ENCODE results near the gene ITGB3BP. TPM values are rescaled to one million over a fixed set of nuclear protein-coding genes. Genes with fewer than 3 reads are reported as not detected.
"Not testable (repeated sequence)": the region's sequence is repeated elsewhere in the genome, so short reads cannot be mapped to it uniquely, and the experiment has no call there.

The ITGB3BP gene
- 48.6 and 51.5 TPM in 2 replicates for total RNA-seq (2014; rRNA removed; shearing (Covaris generic))
- 20.9 and 28.0 TPM in 2 replicates for polyA plus RNA-seq (2015; cell fraction: cytosol; rRNA removed)
- 75.0 and 89.5 TPM in 2 replicates for polyA plus RNA-seq (2015; cell fraction: nucleus; rRNA removed)

- DNase-seq (ENCODE audit: low read depth, low spot score) = peak; percentile 94
- in situ Hi-C loops (cut with HindIII; ENCODE audit: low pct_unique_long_range_greater_than_20kb, low sequenced_read_pairs) = no loop called here
Measured at GRCh38 chr1:63522891-63523728, at the start of gene ITGB3BP, which contains the start of gene EFCAB7. Gene ITGB3BP, minus strand, starts transcription at chr1:63523225. Its CDS starts 92 bp downstream, at chr1:63523133. Gene EFCAB7, plus strand, starts transcription at chr1:63523525. Its CDS starts 2,048 bp downstream, at chr1:63525573.

GRCh38 chr1:63572686-63573085, 49.7 kb upstream of the ITGB3BP start:
- DNase-seq (ENCODE audit: low read depth, low spot score); in situ Hi-C loops (cut with HindIII; ENCODE audit: low pct_unique_long_range_greater_than_20kb, low sequenced_read_pairs): not testable (repeated sequence)

DNA sequence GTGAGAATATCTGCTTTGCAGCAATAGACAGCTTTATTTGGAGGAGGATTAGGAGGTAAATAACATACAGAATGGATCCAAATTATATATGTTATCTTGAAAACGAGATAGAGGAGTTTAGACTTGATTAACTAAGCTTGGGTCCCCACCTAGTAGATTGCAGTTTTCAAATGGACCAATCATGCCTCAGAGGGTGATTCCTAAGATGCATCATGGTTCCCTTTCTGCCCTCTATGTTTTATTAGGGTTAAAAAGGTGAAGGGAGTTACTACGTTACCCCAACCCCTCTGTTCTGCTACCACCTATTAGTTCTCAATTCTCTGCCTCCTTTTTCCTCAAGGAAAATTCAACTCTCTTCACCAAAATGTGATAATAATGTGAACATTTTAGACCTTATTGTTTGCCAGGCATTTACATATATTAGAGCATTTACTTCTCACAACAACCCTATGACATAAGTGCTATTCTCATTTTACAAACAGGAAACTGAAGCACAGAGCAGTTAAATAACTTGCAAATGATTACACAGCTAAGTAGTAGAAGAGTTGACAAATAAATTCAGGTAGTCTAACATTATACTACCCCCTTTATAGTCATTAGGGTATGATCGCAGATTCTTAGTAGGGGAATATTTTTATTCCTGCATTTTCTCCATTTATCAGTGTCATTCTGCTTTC, 46.8 kb upstream of the ITGB3BP start:
- DNase-seq (ENCODE audit: low read depth, low spot score) = no peak
- in situ Hi-C loops (cut with HindIII; ENCODE audit: low pct_unique_long_range_greater_than_20kb, low sequenced_read_pairs) = no loop called here

DNA sequence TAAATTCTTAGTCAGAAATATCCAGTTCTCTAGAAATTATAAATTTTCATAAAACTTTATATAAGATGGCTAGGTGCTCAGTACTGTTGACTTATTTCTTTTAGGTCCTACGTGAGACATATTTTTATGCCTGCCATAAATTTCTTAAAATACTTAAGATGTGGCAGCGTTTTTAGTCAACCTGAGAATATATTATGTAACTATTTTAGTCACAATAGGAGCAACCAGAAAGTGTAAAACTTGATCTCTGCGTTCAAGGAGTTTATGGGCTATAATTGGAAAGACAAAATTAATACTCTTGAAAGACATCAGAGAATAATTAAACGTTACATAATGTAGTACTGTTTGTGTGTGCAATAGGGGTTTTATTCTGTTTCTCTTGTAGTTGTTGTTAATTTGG, 46.0 kb upstream of the ITGB3BP start:
- no peak for DNase-seq (ENCODE audit: low read depth, low spot score)
- in situ Hi-C loops (cut with HindIII; ENCODE audit: low pct_unique_long_range_greater_than_20kb, low sequenced_read_pairs) = no loop called here

GRCh38 chr1:63563745-63564144, 40.7 kb upstream of the ITGB3BP start:
- no peak for DNase-seq (ENCODE audit: low read depth, low spot score)
- in situ Hi-C loops (cut with HindIII; ENCODE audit: low pct_unique_long_range_greater_than_20kb, low sequenced_read_pairs) = no loop called here

- in situ Hi-C loops (cut with HindIII; ENCODE audit: low pct_unique_long_range_greater_than_20kb, low sequenced_read_pairs) = no loop called here
- no peak for DNase-seq (ENCODE audit: low read depth, low spot score)
Measured at GRCh38 chr1:63559357-63559756, 36.3 kb upstream of the ITGB3BP start.

DNA sequence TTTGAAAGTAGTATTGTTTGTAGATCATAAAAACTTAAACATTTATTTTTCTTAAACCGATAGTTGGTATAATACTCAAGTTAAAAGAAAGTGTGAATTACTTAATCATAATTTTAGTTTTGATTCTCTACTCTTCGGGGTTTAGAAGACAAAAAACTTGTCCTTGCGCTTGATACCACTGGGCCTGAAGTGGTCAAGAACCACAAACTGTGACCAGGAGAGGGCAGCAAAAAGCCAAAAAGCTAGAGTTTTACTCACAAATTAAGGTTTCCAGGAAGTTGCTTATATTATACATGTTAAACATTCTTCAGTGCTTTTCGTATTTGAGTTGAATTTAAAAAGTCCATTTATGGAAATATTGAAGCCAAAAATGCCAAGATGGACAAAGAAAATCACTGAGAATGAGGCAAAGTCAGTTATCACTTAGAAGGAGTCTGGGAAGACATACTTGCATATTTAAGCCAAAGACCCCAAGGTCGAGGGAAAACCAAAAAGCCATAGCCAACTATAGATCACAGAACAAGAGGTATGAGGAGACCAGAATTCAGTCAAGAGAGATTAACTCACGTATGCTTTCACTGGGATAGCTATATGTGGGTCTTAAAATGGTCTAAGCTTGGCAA, 34.5 kb upstream of the ITGB3BP start:
- DNase-seq (ENCODE audit: low read depth, low spot score) = peak; percentile 64
- in situ Hi-C loops (cut with HindIII; ENCODE audit: low pct_unique_long_range_greater_than_20kb, low sequenced_read_pairs) = no loop called here

GRCh38 chr1:63555480-63555879, 32.5 kb upstream of the ITGB3BP start:
- in situ Hi-C loops (cut with HindIII; ENCODE audit: low pct_unique_long_range_greater_than_20kb, low sequenced_read_pairs) = no loop called here
- DNase-seq (ENCODE audit: low read depth, low spot score) = no peak

DNA sequence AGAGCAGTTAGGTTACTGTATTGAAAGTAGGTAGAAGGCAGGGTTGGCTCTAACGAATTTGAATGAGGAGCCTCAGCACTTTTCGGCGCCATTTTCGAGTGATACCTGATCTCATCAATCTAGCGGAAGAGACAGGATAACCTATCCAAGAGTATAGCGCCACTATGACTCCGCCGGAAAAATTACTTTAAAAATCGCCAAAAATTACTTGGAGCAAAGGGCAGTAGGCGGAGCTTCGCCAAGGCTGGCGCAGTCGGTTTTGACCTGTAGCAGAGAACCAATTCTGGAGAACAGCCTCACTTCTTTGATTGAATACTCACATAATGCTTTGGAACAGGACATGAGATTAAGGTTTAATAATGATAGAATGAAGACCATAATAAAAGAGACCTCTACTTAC, 25.9 kb upstream of the ITGB3BP start:
- DNase-seq (ENCODE audit: low read depth, low spot score) = no peak
- in situ Hi-C loops (cut with HindIII; ENCODE audit: low pct_unique_long_range_greater_than_20kb, low sequenced_read_pairs) = no loop called here

DNA sequence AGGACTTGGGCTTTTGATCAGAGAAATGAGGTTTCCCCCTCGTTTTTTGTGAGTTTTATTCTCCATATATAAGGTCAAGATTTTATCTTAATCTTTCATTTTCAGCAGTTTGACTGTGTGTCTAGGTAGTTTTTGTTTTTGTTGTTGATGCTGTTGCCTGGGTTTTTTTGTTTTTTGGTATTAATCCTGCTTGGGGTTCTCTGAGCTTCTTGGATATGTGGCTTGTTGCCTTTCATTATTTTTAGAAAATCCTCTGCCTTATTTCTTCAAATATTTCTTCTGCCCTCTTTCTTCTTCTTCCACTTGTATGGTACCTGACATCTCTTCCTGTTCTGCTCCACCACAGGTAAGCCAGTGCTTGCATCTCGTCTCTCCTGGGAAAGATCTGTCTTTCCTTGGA, 25.3 kb upstream of the ITGB3BP start:
- in situ Hi-C loops (cut with HindIII; ENCODE audit: low pct_unique_long_range_greater_than_20kb, low sequenced_read_pairs) = no loop called here

DNA sequence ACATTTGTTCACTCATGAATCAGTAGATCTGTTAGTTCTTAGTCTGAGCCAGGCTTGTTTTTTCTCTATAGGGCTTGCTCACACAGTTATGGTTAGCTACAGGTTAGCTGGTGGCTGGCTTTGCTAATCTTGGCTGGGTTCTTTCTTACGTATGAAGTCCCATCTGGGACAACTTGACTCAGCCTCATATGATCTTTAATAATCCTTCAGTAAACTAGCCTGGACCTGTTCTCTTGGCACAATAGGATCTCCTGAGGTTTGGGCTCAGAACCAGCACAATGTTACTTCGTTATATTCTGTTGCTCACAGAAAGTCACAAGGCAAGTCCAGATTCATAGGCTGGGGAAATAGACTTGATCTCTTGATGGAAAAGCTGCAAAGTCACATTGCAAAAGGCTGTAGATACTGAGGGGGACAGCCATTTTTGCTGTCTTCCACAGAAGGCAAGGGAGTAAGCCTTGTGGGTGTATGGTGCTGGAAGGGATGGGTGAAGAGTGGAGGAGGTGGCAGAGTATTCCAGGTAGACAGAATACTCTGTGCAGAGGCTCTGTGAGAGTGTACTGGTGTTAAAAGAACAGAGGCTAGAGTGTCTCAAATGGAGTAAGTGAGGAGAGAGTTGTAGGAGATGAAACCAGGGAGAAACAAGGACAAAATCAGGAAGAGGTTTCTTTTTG, 24.7 kb upstream of the ITGB3BP start:
- DNase-seq (ENCODE audit: low read depth, low spot score) = peak; percentile 72
- in situ Hi-C loops (cut with HindIII; ENCODE audit: low pct_unique_long_range_greater_than_20kb, low sequenced_read_pairs) = no loop called here

More for the DNA sequence above, 25.3 kb upstream of the ITGB3BP start:
- no peak for DNase-seq (ENCODE audit: low read depth, low spot score)

DNA sequence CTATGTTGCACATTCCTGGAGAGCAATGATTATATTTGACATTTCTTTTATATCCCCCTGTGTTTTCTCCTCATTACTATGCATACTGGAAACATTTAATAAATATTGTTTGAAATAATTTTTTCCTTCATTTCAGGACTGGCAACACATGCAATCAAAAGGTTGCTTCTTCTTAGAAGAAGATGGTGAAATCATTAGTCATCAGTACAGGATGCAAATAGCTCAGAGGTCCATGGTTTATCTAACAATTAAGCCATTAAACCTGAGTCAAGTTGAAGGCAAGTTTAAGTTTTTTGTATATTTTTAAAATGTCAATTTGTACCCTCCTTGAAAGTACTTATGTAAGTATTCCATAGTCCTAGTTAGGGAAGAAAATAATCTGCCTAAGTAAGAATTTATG, 22.8 kb upstream of the ITGB3BP start:
- in situ Hi-C loops (cut with HindIII; ENCODE audit: low pct_unique_long_range_greater_than_20kb, low sequenced_read_pairs) = no loop called here
- no peak for DNase-seq (ENCODE audit: low read depth, low spot score)

DNA sequence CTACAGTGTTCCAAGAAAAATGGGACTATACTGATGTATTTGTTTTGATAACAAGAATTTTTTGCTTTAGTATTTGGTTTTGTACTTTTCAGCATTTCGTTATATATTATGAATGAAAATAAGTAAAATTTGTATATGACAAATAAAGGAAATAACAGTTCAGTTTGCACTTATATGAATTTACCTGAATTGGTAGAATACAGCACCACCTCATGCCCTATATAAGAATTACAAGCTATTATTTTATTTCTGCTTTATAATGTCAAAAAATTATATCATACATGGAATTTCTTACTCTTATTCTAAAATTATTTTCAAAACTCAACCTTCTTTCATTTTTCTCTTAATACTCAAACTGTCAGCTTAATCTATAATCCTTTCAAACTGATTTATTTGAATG, 14.9 kb upstream of the ITGB3BP start:
- in situ Hi-C loops (cut with HindIII; ENCODE audit: low pct_unique_long_range_greater_than_20kb, low sequenced_read_pairs) = no loop called here
- peak; percentile 15 for DNase-seq (ENCODE audit: low read depth, low spot score)

GRCh38 chr1:63537006-63537405, 14.0 kb upstream of the ITGB3BP start:
- in situ Hi-C loops (cut with HindIII; ENCODE audit: low pct_unique_long_range_greater_than_20kb, low sequenced_read_pairs) = no loop called here
- no peak for DNase-seq (ENCODE audit: low read depth, low spot score)

- in situ Hi-C loops (cut with HindIII; ENCODE audit: low pct_unique_long_range_greater_than_20kb, low sequenced_read_pairs) = no loop called here
- DNase-seq (ENCODE audit: low read depth, low spot score) = no peak
Measured at GRCh38 chr1:63534406-63534805, 11.4 kb upstream of the ITGB3BP start.

- DNase-seq (ENCODE audit: low read depth, low spot score) = no peak
- in situ Hi-C loops (cut with HindIII; ENCODE audit: low pct_unique_long_range_greater_than_20kb, low sequenced_read_pairs) = no loop called here
Measured at GRCh38 chr1:63533931-63534330, 10.9 kb upstream of the ITGB3BP start.

- in situ Hi-C loops (cut with HindIII; ENCODE audit: low pct_unique_long_range_greater_than_20kb, low sequenced_read_pairs) = no loop called here
- no peak for DNase-seq (ENCODE audit: low read depth, low spot score)
Measured at GRCh38 chr1:63532727-63533126, 9.7 kb upstream of the ITGB3BP start.

DNA sequence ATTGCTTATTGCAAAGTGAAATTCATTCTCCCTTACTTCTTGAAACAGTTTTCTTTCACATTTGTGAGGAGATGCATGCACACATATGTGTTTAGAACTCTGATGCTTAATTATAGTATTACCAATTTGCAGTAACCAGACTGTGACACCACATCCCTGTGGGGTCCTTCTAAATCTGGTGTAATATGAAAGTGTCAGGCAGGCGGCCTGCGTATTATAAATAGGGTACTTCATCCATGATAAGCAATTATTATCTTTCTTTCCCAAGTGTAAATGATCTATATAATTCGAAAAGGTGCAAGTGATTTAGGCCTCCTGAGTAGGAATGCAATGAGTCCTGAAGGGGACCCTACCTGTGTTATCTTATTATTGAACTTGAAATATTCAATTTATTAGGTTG, 1.2 kb upstream of the ITGB3BP start:
- in situ Hi-C loops (cut with HindIII; ENCODE audit: low pct_unique_long_range_greater_than_20kb, low sequenced_read_pairs) = no loop called here
- no peak for DNase-seq (ENCODE audit: low read depth, low spot score)
